ENCODE data around the gene CREB5.

The CREB5 gene

GRCh38 chr7:28432105-28432504, 19.8 kb downstream of the CREB5 start:
- Histone ChIP-seq H2AFZ (no peak overlapping the region), H3K9me3 (ENCODE audit: control insufficient read depth, low read length) (no peaks in the 10 kb centered on the region), H3K79me2 (no peaks in the 10 kb centered on the region), H3K4me2 (ENCODE audit: low read length) (no peak overlapping the region), H3K27me3 (ENCODE audit: control insufficient read depth, insufficient read depth, low read length) (no peaks in the 10 kb centered on the region), H3K27ac (no peak overlapping the region), H3K4me1 (no peaks in the 10 kb centered on the region), H3K4me3 (ENCODE audit: low read depth, low read length) (no peak overlapping the region), H3K36me3 (ENCODE audit: control insufficient read depth, insufficient read depth, low read length) (no peaks in the 10 kb centered on the region), H3K9ac (no peak overlapping the region)
- no peak for TF ChIP-seq CTCF (IDR thresholded peaks at IDR 0.05)

- no peaks in the 10 kb centered on the region for H3K9me3 ChIP-seq (ENCODE audit: control insufficient read depth, low read length)
- TF ChIP-seq CTCF (IDR thresholded peaks at IDR 0.05), result no peak
- no peak overlapping the region for H3K4me2 ChIP-seq (ENCODE audit: low read length)
- no peaks in the 10 kb centered on the region for H3K79me2 ChIP-seq
- no peaks in the 10 kb centered on the region for H3K27me3 ChIP-seq (ENCODE audit: control insufficient read depth, insufficient read depth, low read length)
- no peaks in the 10 kb centered on the region for H3K4me1 ChIP-seq
- no peak overlapping the region for H2AFZ ChIP-seq
- H3K27ac ChIP-seq, result no peak overlapping the region
- H3K4me3 ChIP-seq (ENCODE audit: low read depth, low read length), result no peak overlapping the region
- no peaks in the 10 kb centered on the region for H3K36me3 ChIP-seq (ENCODE audit: control insufficient read depth, insufficient read depth, low read length)
- no peak overlapping the region for H3K9ac ChIP-seq
Measured at GRCh38 chr7:28433039-28433438, 20.7 kb downstream of the CREB5 start.

GRCh38 chr7:28433699-28434219, 21.4 kb downstream of the CREB5 start:
- no peaks in the 10 kb centered on the region for H3K9me3 ChIP-seq (ENCODE audit: control insufficient read depth, low read length)
- no peaks in the 10 kb centered on the region for H3K36me3 ChIP-seq (ENCODE audit: control insufficient read depth, insufficient read depth, low read length)
- no peaks in the 10 kb centered on the region for H3K4me1 ChIP-seq
- H3K27ac ChIP-seq, result no peak overlapping the region
- H3K4me2 ChIP-seq (ENCODE audit: low read length), result no peak overlapping the region
- TF ChIP-seq CTCF (IDR thresholded peaks at IDR 0.05), result no peak
- H3K4me3 ChIP-seq (ENCODE audit: low read depth, low read length), result no peak overlapping the region
- no peaks in the 10 kb centered on the region for H3K27me3 ChIP-seq (ENCODE audit: control insufficient read depth, insufficient read depth, low read length)
- H3K9ac ChIP-seq, result no peak overlapping the region
- H3K79me2 ChIP-seq, result no peaks in the 10 kb centered on the region
- no peak overlapping the region for H2AFZ ChIP-seq

DNA sequence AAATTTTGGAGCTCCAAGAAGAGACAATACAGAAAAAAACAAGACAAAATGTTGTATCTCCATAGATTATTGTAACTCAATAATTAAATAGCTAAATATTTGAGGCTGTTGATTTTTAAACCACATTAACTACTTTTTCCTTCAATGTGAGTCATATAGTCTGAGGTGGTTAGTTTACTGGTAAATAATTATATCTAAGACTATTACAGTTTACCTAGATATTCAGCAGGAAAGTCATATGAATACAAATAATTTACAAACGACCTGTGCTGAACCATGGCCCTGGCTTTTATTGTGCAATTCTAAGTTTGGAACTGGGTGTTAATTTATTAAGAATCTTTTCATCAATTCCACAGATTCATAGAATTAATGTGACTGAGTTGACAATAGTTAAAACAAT, 22.2 kb downstream of the CREB5 start:
- Histone ChIP-seq H3K9me3 (ENCODE audit: control insufficient read depth, low read length) (no peaks in the 10 kb centered on the region), H3K36me3 (ENCODE audit: control insufficient read depth, insufficient read depth, low read length) (no peaks in the 10 kb centered on the region), H3K4me2 (ENCODE audit: low read length) (no peak overlapping the region), H3K4me3 (ENCODE audit: low read depth, low read length) (no peak overlapping the region), H2AFZ (no peak overlapping the region), H3K4me1 (no peaks in the 10 kb centered on the region), H3K9ac (no peak overlapping the region), H3K79me2 (no peaks in the 10 kb centered on the region), H3K27me3 (ENCODE audit: control insufficient read depth, insufficient read depth, low read length) (no peaks in the 10 kb centered on the region), H3K27ac (no peak overlapping the region)
- TF ChIP-seq CTCF (IDR thresholded peaks at IDR 0.05), result no peak

DNA sequence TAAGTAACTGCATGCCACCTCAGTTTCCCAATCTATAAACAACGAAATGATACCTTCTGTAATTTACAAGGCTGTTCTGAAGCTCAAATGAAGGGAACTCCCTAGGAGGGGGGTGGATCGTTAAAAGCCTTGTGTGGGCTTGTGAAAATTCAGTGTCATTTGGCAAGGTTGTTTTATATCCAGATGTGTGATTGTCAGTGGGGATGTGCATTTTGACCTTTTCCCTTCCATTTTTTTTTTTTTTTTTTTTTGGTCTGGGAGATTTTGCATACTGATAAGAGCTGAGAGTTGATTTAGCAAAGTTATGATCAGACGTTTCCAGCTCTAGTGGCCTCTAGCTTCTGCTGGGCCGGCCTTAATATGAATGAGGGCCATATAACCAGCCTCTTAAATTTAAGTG, 22.8 kb downstream of the CREB5 start:
- Histone ChIP-seq H3K9me3 (ENCODE audit: control insufficient read depth, low read length) (no peaks in the 10 kb centered on the region), H3K9ac (no peak overlapping the region), H3K4me2 (ENCODE audit: low read length) (no peak overlapping the region), H3K36me3 (ENCODE audit: control insufficient read depth, insufficient read depth, low read length) (no peaks in the 10 kb centered on the region), H3K79me2 (no peaks in the 10 kb centered on the region), H3K27me3 (ENCODE audit: control insufficient read depth, insufficient read depth, low read length) (no peaks in the 10 kb centered on the region), H3K27ac (no peak overlapping the region), H3K4me1 (no peaks in the 10 kb centered on the region), H2AFZ (no peak overlapping the region), H3K4me3 (ENCODE audit: low read depth, low read length) (no peak overlapping the region)
- TF ChIP-seq CTCF (IDR thresholded peaks at IDR 0.05), result no peak
